Measurements from ENCODE around the gene ABHD17B. TPM values are rescaled to one million over a fixed set of nuclear protein-coding genes. Genes with fewer than 3 reads are reported as not detected.

The ABHD17B gene
- total RNA-seq, 3 donors from 2014 or later (not counting 1 experiment from before 2014, with no cell fraction given) = 28.7 to 34.4 (median 30.3) TPM

- no peaks in the 10 kb centered on the region for H3K9me3 Mint-ChIP-seq
- Histone ChIP-seq H3K27me3 (ENCODE audit: control insufficient read depth, insufficient read depth, low read length) (no peaks in the 10 kb centered on the region), H3K27ac (ENCODE audit: low read length) (no peak overlapping the region), H3K9me3 (ENCODE audit: control insufficient read depth, insufficient read depth, low read length) (no peaks in the 10 kb centered on the region), H3K4me1 (ENCODE audit: control insufficient read depth, insufficient read depth, low read length) (no peaks in the 10 kb centered on the region), H3K4me3 (ENCODE audit: low read length) (no peak overlapping the region), H3K36me3 (ENCODE audit: control insufficient read depth, insufficient read depth, low read length) (no peaks in the 10 kb centered on the region)
- H3K4me1 Mint-ChIP-seq = peaks cover 8 to 11% of the 10 kb centered on the region in 2 donors
- ATAC-seq = no peak
- no peak for DNase-seq
- no peak overlapping the region for H3K4me3 Mint-ChIP-seq
- H3K27ac Mint-ChIP-seq = no peak overlapping the region
- no peak for TF ChIP-seq CTCF (IDR thresholded peaks at IDR 0.05)
- intact Hi-C loops (cut with micrococcal nuclease) = no loop called here
- WGBS (ENCODE audit: insufficient coverage) = 90% methylated on average over 2 of the region's 2 CpGs
- no peaks in the 10 kb centered on the region for H3K36me3 Mint-ChIP-seq
- no peaks in the 10 kb centered on the region for H3K27me3 Mint-ChIP-seq (ENCODE audit: low read depth in 2 of 2)
Measured at GRCh38 chr9:71929223-71929622, 18.2 kb upstream of the ABHD17B start.

- no peaks in the 10 kb centered on the region for H3K36me3 ChIP-seq (ENCODE audit: control insufficient read depth, insufficient read depth, low read length)
- Mint-ChIP-seq H3K27me3 (ENCODE audit: low read depth in 2 of 2) (no peaks in the 10 kb centered on the region), H3K9me3 (no peaks in the 10 kb centered on the region), H3K4me1 (peaks cover 12 to 15% of the 10 kb centered on the region in 2 donors), H3K36me3 (no peaks in the 10 kb centered on the region), H3K27ac (no peak overlapping the region), H3K4me3 (no peak overlapping the region)
- H3K27ac ChIP-seq (ENCODE audit: low read length) = no peak overlapping the region
- H3K4me3 ChIP-seq (ENCODE audit: low read length) = no peak overlapping the region
- no peak for DNase-seq
- intact Hi-C loops (cut with micrococcal nuclease) = no loop called here
- no peak for TF ChIP-seq CTCF (IDR thresholded peaks at IDR 0.05)
- H3K9me3 ChIP-seq (ENCODE audit: control insufficient read depth, insufficient read depth, low read length) = no peaks in the 10 kb centered on the region
- no CpG with 5 or more reads among the region's 2 CpGs for WGBS (ENCODE audit: insufficient coverage)
- ATAC-seq = no peak
- H3K4me1 ChIP-seq (ENCODE audit: control insufficient read depth, insufficient read depth, low read length) = no peaks in the 10 kb centered on the region
- H3K27me3 ChIP-seq (ENCODE audit: control insufficient read depth, insufficient read depth, low read length) = no peaks in the 10 kb centered on the region
Measured at GRCh38 chr9:71928806-71929205, 17.8 kb upstream of the ABHD17B start.

GRCh38 chr9:71928376-71928775 is 17.4 kb upstream of the ABHD17B start:
- ATAC-seq (no peak), DNase-seq (no peak)
- intact Hi-C loops (cut with micrococcal nuclease) = no loop called here
- no peaks in the 10 kb centered on the region for H3K36me3 ChIP-seq (ENCODE audit: control insufficient read depth, insufficient read depth, low read length)
- Mint-ChIP-seq H3K4me1 (peaks cover 14 to 18% of the 10 kb centered on the region in 2 donors), H3K27ac (no peak overlapping the region), H3K27me3 (ENCODE audit: low read depth in 2 of 2) (no peaks in the 10 kb centered on the region), H3K4me3 (no peak overlapping the region), H3K9me3 (no peaks in the 10 kb centered on the region), H3K36me3 (no peaks in the 10 kb centered on the region)
- 100% methylated on average over 1 of the region's 1 CpG for WGBS (ENCODE audit: insufficient coverage)
- no peaks in the 10 kb centered on the region for H3K9me3 ChIP-seq (ENCODE audit: control insufficient read depth, insufficient read depth, low read length)
- no peaks in the 10 kb centered on the region for H3K4me1 ChIP-seq (ENCODE audit: control insufficient read depth, insufficient read depth, low read length)
- no peak overlapping the region for H3K4me3 ChIP-seq (ENCODE audit: low read length)
- no peak overlapping the region for H3K27ac ChIP-seq (ENCODE audit: low read length)
- H3K27me3 ChIP-seq (ENCODE audit: control insufficient read depth, insufficient read depth, low read length) = no peaks in the 10 kb centered on the region
- TF ChIP-seq CTCF (IDR thresholded peaks at IDR 0.05) = no peak

- Histone ChIP-seq H3K4me1 (ENCODE audit: control insufficient read depth, insufficient read depth, low read length) (no peaks in the 10 kb centered on the region), H3K27me3 (ENCODE audit: control insufficient read depth, insufficient read depth, low read length) (no peaks in the 10 kb centered on the region), H3K27ac (ENCODE audit: low read length) (no peak overlapping the region), H3K9me3 (ENCODE audit: control insufficient read depth, insufficient read depth, low read length) (no peaks in the 10 kb centered on the region), H3K36me3 (ENCODE audit: control insufficient read depth, insufficient read depth, low read length) (no peaks in the 10 kb centered on the region), H3K4me3 (ENCODE audit: low read length) (no peak overlapping the region)
- no peaks in the 10 kb centered on the region for H3K27me3 Mint-ChIP-seq (ENCODE audit: low read depth in 2 of 2)
- H3K4me3 Mint-ChIP-seq = no peak overlapping the region
- ATAC-seq (no peak), DNase-seq (no peak)
- intact Hi-C loops (cut with micrococcal nuclease) = no loop called here
- H3K4me1 Mint-ChIP-seq = peaks cover 16 to 18% of the 10 kb centered on the region in 2 donors
- TF ChIP-seq CTCF (IDR thresholded peaks at IDR 0.05) = no peak
- H3K27ac Mint-ChIP-seq = no peak overlapping the region
- no peaks in the 10 kb centered on the region for H3K9me3 Mint-ChIP-seq
- H3K36me3 Mint-ChIP-seq = no peaks in the 10 kb centered on the region
Measured at GRCh38 chr9:71925834-71926233, 14.8 kb upstream of the ABHD17B start.
